ENCODE measurements around the gene MAPK1. TPM values are rescaled to one million over a fixed set of nuclear protein-coding genes. Genes with fewer than 3 reads are reported as not detected.

The MAPK1 gene
- total RNA-seq, 1 experiment from 2014 or later: 90.3 TPM

GRCh38 chr22:21736948-21737347 lies 130.5 kb downstream of the MAPK1 start:
- no peak overlapping the region for H3K27ac Mint-ChIP-seq
- H3K4me1 Mint-ChIP-seq: peaks cover 16 to 20% of the 10 kb centered on the region in 2 experiments
- no peak overlapping the region for H4K8ac ChIP-seq (replicated peaks; ENCODE audit: insufficient read length, low read depth, low read length)
- no peak for DNase-seq
- no peak overlapping the region for H3K18ac ChIP-seq (ENCODE audit: insufficient read length, low read depth, low read length)
- H2BK5ac ChIP-seq (ENCODE audit: insufficient read length, low read length): no peak overlapping the region
- no peak overlapping the region for H3K23ac ChIP-seq (ENCODE audit: insufficient read length, low read depth, low read length)
- no peak overlapping the region for H3K9ac ChIP-seq (ENCODE audit: extremely low read depth, insufficient read length, low read length)
- no peak overlapping the region for H2BK12ac ChIP-seq (ENCODE audit: insufficient read length, low read depth, low read length)
- no peak overlapping the region for H3K27ac ChIP-seq (ENCODE audit: insufficient read length, low read depth, low read length)
- H3K27me3 Mint-ChIP-seq (ENCODE audit: low read depth): peaks cover 57% of the 10 kb centered on the region
- H3K14ac ChIP-seq (ENCODE audit: insufficient read depth, low read length): no peak overlapping the region
- H3K23me2 ChIP-seq (ENCODE audit: insufficient read length, low read depth, low read length, poor library complexity, severe bottlenecking): peaks cover 8% of the 10 kb centered on the region
- TF ChIP-seq, protein P1, sequence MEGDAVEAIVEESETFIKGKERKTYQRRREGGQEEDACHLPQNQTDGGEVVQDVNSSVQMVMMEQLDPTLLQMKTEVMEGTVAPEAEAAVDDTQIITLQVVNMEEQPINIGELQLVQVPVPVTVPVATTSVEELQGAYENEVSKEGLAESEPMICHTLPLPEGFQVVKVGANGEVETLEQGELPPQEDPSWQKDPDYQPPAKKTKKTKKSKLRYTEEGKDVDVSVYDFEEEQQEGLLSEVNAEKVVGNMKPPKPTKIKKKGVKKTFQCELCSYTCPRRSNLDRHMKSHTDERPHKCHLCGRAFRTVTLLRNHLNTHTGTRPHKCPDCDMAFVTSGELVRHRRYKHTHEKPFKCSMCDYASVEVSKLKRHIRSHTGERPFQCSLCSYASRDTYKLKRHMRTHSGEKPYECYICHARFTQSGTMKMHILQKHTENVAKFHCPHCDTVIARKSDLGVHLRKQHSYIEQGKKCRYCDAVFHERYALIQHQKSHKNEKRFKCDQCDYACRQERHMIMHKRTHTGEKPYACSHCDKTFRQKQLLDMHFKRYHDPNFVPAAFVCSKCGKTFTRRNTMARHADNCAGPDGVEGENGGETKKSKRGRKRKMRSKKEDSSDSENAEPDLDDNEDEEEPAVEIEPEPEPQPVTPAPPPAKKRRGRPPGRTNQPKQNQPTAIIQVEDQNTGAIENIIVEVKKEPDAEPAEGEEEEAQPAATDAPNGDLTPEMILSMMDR (conservative IDR thresholded peaks at IDR 0.05): no peak
- no CpG with 5 or more reads among the region's 9 CpGs for WGBS (ENCODE audit: extremely low coverage, insufficient read length, low lambda C conversion rate)
- H3K27me3 ChIP-seq (ENCODE audit: insufficient read depth, low read length): no peaks in the 10 kb centered on the region; the same call in 1 of the 2 replicates
- H4K91ac ChIP-seq (ENCODE audit: insufficient read length, low read depth, low read length): no peak overlapping the region
- no peak overlapping the region for H3K56ac ChIP-seq (ENCODE audit: insufficient read length, low read depth, low read length)
- H3K4me3 Mint-ChIP-seq: no peak overlapping the region; a peak in 1 of 5 replicates
- H2AFZ ChIP-seq (ENCODE audit: low read length): no peak overlapping the region
- H4K5ac ChIP-seq (ENCODE audit: insufficient read length, low read depth, low read length): no peak overlapping the region
- H3K9me3 ChIP-seq (ENCODE audit: control insufficient read depth, low read depth, low read length): no peaks in the 10 kb centered on the region
- no peak overlapping the region for H2AK5ac ChIP-seq (ENCODE audit: insufficient read length, low read length)
- H3K4me1 ChIP-seq (ENCODE audit: insufficient read depth, low read length): no peaks in the 10 kb centered on the region
- H3T11ph ChIP-seq (ENCODE audit: low read length): no peak overlapping the region
- H3K79me1 ChIP-seq (ENCODE audit: insufficient read depth, low read depth, low read length, poor library complexity, severe bottlenecking): no peaks in the 10 kb centered on the region
- H3K36me3 Mint-ChIP-seq (ENCODE audit: insufficient read depth in 1 of 3, low read depth in 3 of 3): peaks cover 0 to 2% (median 0%) of the 10 kb centered on the region in 3 experiments; a peak in 2 of 7 replicates
- no peaks in the 10 kb centered on the region for H4K20me1 ChIP-seq (ENCODE audit: control insufficient read depth, insufficient read depth, insufficient read length)
- H2BK120ac ChIP-seq (ENCODE audit: low read depth, low read length, poor library complexity, severe bottlenecking): no peak overlapping the region
- H2BK20ac ChIP-seq (ENCODE audit: low read depth, low read length, poor library complexity, severe bottlenecking): no peak overlapping the region
- H2BK15ac ChIP-seq (ENCODE audit: low read depth, low read length): no peak overlapping the region
- H3K4me2 ChIP-seq (ENCODE audit: insufficient read depth, insufficient read length, low read length): no peak overlapping the region
- H3K79me2 ChIP-seq (ENCODE audit: insufficient read depth, low read length): no peaks in the 10 kb centered on the region
- H3K9me3 Mint-ChIP-seq: no peaks in the 10 kb centered on the region; a peak in 1 of 5 replicates
- no peak overlapping the region for H3K4ac ChIP-seq (ENCODE audit: low read depth, low read length)

Data from H9 (cell line).